HFFc6 (cell line): ENCODE data around the gene MAST4. TPM values are rescaled to one million over a fixed set of nuclear protein-coding genes. Genes with fewer than 3 reads are reported as not detected.

ENCODE experiments used
- DNase-seq: peaks from one replicate; pipeline ENCODE4 v3.0.0-alpha.2; 2018
- H3K27ac Mint-ChIP-seq: 2 replicates; pipeline ENCODE4 v1.8.0; 2020; ENCODE audit warnings: mild to moderate bottlenecking, mixed read lengths
- H3K27me3 Mint-ChIP-seq: 2 replicates; pipeline ENCODE4 v1.8.0; 2021; ENCODE audit warnings: mild to moderate bottlenecking, moderate library complexity, mixed read lengths; ENCODE audit not compliant: insufficient read depth
- H3K36me3 Mint-ChIP-seq: 2 replicates; pipeline ENCODE4 v1.8.0; 2021; ENCODE audit warnings: low read depth, mixed read lengths
- H3K4me1 Mint-ChIP-seq: 2 replicates; pipeline ENCODE4 v1.8.0; 2020; ENCODE audit warnings: low read depth, mixed read lengths
- H3K4me3 Mint-ChIP-seq: 2 replicates; pipeline ENCODE4 v1.8.0; 2020; ENCODE audit warnings: mild to moderate bottlenecking, moderate library complexity, mixed read lengths
- H3K9me3 Mint-ChIP-seq: 2 replicates; pipeline ENCODE4 v1.8.0; 2020; ENCODE audit warnings: mild to moderate bottlenecking, mixed read lengths
- CTCF ChIP-seq: fragments of 200-600 bp; sonication (generic); IDR thresholded peaks from 2 replicates; pipeline ENCODE4 v1.5.0; 2021; ENCODE audit warnings: antibody characterized with exemption, mild to moderate bottlenecking
- total RNA-seq, 6 experiments: library from RNA; stranded (reverse); fragmentation: NEBNext Ultra II Directional; extraction: Animal tissue kit (Norgen Biotek cat#: 25700); gene quantifications; 2 replicates in 1 of 6; 3 replicates in 5 of 6; pipeline ENCODE4 v1.2.3, GENCODE V29; 2021

The MAST4 gene
- total RNA-seq, 6 experiments from 2014 or later, result 3.0 to 5.6 (median 3.9) TPM

GRCh38 chr5:67195406-67196275 is 599.4 kb downstream of the MAST4 start:
- H3K9me3 Mint-ChIP-seq, result no peaks in the 10 kb centered on the region
- DNase-seq, result no peak
- peaks cover 15% of the 10 kb centered on the region for H3K27me3 Mint-ChIP-seq
- TF ChIP-seq CTCF, result no peak
- H3K36me3 Mint-ChIP-seq, result no peaks in the 10 kb centered on the region
- H3K4me3 Mint-ChIP-seq, result no peak overlapping the region
- H3K27ac Mint-ChIP-seq, result no peak overlapping the region
- H3K4me1 Mint-ChIP-seq, result peaks cover 4% of the 10 kb centered on the region

GRCh38 chr5:67196537-67197059 is 600.4 kb downstream of the MAST4 start, which contains the start of gene CD180:
Gene CD180, minus strand, starts transcription at chr5:67196799. Its CDS starts 158 bp downstream, at chr5:67196641.
- no peaks in the 10 kb centered on the region for H3K36me3 Mint-ChIP-seq
- H3K27ac Mint-ChIP-seq, result no peak within 1 kb of the TSS
- H3K4me1 Mint-ChIP-seq, result no peaks in the 10 kb centered on the region
- no peak for TF ChIP-seq CTCF
- no peak within 1 kb of the TSS for H3K4me3 Mint-ChIP-seq
- DNase-seq, result no peak
- no peaks in the 10 kb centered on the region for H3K9me3 Mint-ChIP-seq
- peaks cover 20% of the 10 kb centered on the region for H3K27me3 Mint-ChIP-seq

- peaks cover 20% of the 10 kb centered on the region for H3K27me3 Mint-ChIP-seq
- H3K4me3 Mint-ChIP-seq, result no peak overlapping the region
- no peaks in the 10 kb centered on the region for H3K36me3 Mint-ChIP-seq
- H3K9me3 Mint-ChIP-seq, result no peaks in the 10 kb centered on the region
- no peak overlapping the region for H3K27ac Mint-ChIP-seq
- DNase-seq, result no peak
- no peak for TF ChIP-seq CTCF
- no peaks in the 10 kb centered on the region for H3K4me1 Mint-ChIP-seq
Observed at GRCh38 chr5:67197536-67197935, 601.3 kb downstream of the MAST4 start.

- Mint-ChIP-seq H3K36me3 (no peaks in the 10 kb centered on the region), H3K27ac (no peak overlapping the region), H3K4me1 (peaks cover 2% of the 10 kb centered on the region), H3K4me3 (no peak overlapping the region), H3K9me3 (no peaks in the 10 kb centered on the region), H3K27me3 (peaks cover 18% of the 10 kb centered on the region)
- DNase-seq, result no peak
- no peak for TF ChIP-seq CTCF
Observed at GRCh38 chr5:67198917-67199316, 602.7 kb downstream of the MAST4 start.

- H3K4me3 Mint-ChIP-seq, result no peak overlapping the region
- peaks cover 12% of the 10 kb centered on the region for H3K4me1 Mint-ChIP-seq
- DNase-seq, result no peak
- H3K36me3 Mint-ChIP-seq, result no peaks in the 10 kb centered on the region
- TF ChIP-seq CTCF, result no peak
- H3K27ac Mint-ChIP-seq, result no peak overlapping the region
- H3K9me3 Mint-ChIP-seq, result no peaks in the 10 kb centered on the region
- H3K27me3 Mint-ChIP-seq, result peaks cover 16% of the 10 kb centered on the region
Observed at GRCh38 chr5:67199859-67200258, 603.7 kb downstream of the MAST4 start.
